Tibial nerve (tissue), 4 donors: ENCODE results near the gene TNFSF13. TPM values are rescaled to one million over a fixed set of nuclear protein-coding genes. Genes with fewer than 3 reads are reported as not detected.

Experiments used
- DNase-seq, 2 donors: peaks; one replicate each; pipeline ENCODE4 v3.0.0-alpha.2; 2019; ENCODE audit warnings: low spot score in 2 of 2
- H3K27ac ChIP-seq, 4 donors: fragments of 200-600 bp; sonication (generic) in 3 of 4; one replicate each; pipeline ENCODE4 v1.5.1; 2017 to 2019; ENCODE audit warnings: mild to moderate bottlenecking in 1 of 4
- H3K27me3 ChIP-seq, 2 donors: fragments of 200-600 bp; sonication (generic) in 1 of 2; one replicate each; pipeline versions ENCODE4 v1.5.1 to v1.6.0; 2017 to 2019
- H3K36me3 ChIP-seq, 3 donors: fragments of 200-600 bp; sonication (generic); one replicate each; pipeline ENCODE4 v1.5.1; 2018 to 2019
- H3K4me1 ChIP-seq, 4 donors: fragments of 200-600 bp; sonication (generic) in 3 of 4; one replicate each; pipeline ENCODE4 v1.5.1; 2017 to 2019
- H3K4me3 ChIP-seq, 4 donors: fragments of 200-600 bp; sonication (generic) in 3 of 4; one replicate each; pipeline ENCODE4 v1.5.1; 2017 to 2019; ENCODE audit warnings: mild to moderate bottlenecking in 1 of 4, moderate library complexity in 1 of 4
- H3K9me3 ChIP-seq, 4 donors: fragments of 200-600 bp; sonication (generic) in 3 of 4; one replicate each; pipeline ENCODE4 v1.5.1; 2017 to 2019
- EP300 ChIP-seq, 2 donors: sonication (generic); formaldehyde crosslinking; IDR thresholded peaks; one replicate each; pipeline ENCODE4 v1.6.1; 2017; ENCODE audit warnings: antibody characterized with exemption in 2 of 2, mild to moderate bottlenecking in 1 of 2
- POLR2A ChIP-seq, 2 donors: fragments of 450-650 bp; IDR thresholded peaks; one replicate each; pipeline ENCODE4 v1.6.1; 2017; ENCODE audit warnings: antibody characterized with exemption in 2 of 2, mild to moderate bottlenecking in 2 of 2, moderate library complexity in 2 of 2
- WGBS, 2 donors: methylation state at CpG; one replicate each; pipeline ENCODE4 v1.1.5; 2018; 5-methylcytosine and 5-hydroxymethylcytosine counted together
- total RNA-seq, 4 donors: library from RNA; depleted of rRNA; stranded (reverse); fragments of >200 nt; gene quantifications; one replicate each; pipeline ENCODE4 v1.1.0, GENCODE V29; 2016
- TF ChIP-seq, protein P1 (sequence below), 5 experiments: fragments of 200-600 bp in 3 of 5; fragments of 450-650 bp in 2 of 5; sonication (generic) in 3 of 5; IDR thresholded peaks; one replicate each; pipeline ENCODE4 v1.5.1; 2016 to 2019; ENCODE audit warnings: antibody characterized with exemption in 5 of 5, mild to moderate bottlenecking in 3 of 5, moderate library complexity in 2 of 5

The TNFSF13 gene
- total RNA-seq, 4 donors from 2014 or later, result 44.7 to 93.3 (median 64.7) TPM

DNA sequence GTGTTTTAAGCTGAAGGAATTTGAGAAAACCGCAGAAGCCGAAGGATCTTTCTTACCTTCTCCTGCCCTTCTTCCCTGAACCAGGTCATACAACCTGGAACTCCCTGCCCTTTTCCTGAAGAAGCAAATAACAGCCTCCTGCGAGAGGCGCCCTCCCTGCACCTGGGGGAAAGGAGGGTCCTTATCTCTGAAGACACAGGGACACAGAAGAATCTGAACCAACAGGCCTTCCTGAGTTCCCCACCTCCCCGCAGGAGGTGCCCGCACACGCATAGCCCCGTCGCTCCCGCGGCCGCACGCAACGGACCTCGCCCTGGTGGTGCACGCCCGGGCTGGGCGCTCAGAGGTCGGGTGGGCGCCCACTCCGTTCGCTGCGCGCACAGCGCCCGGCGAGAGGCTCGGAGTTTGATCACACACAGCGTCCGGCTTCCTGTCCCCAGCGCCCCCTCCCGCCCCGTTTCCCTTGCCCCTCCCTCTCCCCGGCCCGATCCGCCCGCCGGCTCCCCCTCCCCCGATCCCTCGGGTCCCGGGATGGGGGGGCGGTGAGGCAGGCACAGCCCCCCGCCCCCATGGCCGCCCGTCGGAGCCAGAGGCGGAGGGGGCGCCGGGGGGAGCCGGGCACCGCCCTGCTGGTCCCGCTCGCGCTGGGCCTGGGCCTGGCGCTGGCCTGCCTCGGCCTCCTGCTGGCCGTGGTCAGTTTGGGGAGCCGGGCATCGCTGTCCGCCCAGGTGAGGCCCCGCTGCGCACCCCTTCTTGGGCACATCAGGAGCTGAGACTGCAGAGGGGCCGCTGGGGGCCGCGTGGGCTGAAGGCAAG is 9.8 kb upstream of the TNFSF13 start, which contains the start of gene TNFSF12:
TSS of gene TNFSF12 (plus strand) at position 474 of the 816 bp plus-strand sequence. CDS start at position 570, 96 bp downstream.
- no peak for TF ChIP-seq EP300 (IDR thresholded peaks at IDR 0.05)
- TF ChIP-seq, protein P1, sequence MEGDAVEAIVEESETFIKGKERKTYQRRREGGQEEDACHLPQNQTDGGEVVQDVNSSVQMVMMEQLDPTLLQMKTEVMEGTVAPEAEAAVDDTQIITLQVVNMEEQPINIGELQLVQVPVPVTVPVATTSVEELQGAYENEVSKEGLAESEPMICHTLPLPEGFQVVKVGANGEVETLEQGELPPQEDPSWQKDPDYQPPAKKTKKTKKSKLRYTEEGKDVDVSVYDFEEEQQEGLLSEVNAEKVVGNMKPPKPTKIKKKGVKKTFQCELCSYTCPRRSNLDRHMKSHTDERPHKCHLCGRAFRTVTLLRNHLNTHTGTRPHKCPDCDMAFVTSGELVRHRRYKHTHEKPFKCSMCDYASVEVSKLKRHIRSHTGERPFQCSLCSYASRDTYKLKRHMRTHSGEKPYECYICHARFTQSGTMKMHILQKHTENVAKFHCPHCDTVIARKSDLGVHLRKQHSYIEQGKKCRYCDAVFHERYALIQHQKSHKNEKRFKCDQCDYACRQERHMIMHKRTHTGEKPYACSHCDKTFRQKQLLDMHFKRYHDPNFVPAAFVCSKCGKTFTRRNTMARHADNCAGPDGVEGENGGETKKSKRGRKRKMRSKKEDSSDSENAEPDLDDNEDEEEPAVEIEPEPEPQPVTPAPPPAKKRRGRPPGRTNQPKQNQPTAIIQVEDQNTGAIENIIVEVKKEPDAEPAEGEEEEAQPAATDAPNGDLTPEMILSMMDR (IDR thresholded peaks at IDR 0.05), result peak in 2 of 5 experiments; percentile 41 to 67
- Histone ChIP-seq H3K4me3 (peak within 1 kb of the TSS; percentile 61 to 74 (median 71)), H3K27ac (peak within 1 kb of the TSS; percentile 74 to 94 (median 91)), H3K4me1 (peaks cover 0 to 47% (median 9%) of the 10 kb centered on the region in 4 donors), H3K27me3 (no peaks in the 10 kb centered on the region), H3K36me3 (peaks cover 0 to 22% (median 0%) of the 10 kb centered on the region in 3 donors), H3K9me3 (no peaks in the 10 kb centered on the region)
- 1 to 2% methylated on average over 22 to 47 of the region's 65 CpGs for WGBS, 2 donors
- DNase-seq, result peak; percentile 61 to 63

DNA sequence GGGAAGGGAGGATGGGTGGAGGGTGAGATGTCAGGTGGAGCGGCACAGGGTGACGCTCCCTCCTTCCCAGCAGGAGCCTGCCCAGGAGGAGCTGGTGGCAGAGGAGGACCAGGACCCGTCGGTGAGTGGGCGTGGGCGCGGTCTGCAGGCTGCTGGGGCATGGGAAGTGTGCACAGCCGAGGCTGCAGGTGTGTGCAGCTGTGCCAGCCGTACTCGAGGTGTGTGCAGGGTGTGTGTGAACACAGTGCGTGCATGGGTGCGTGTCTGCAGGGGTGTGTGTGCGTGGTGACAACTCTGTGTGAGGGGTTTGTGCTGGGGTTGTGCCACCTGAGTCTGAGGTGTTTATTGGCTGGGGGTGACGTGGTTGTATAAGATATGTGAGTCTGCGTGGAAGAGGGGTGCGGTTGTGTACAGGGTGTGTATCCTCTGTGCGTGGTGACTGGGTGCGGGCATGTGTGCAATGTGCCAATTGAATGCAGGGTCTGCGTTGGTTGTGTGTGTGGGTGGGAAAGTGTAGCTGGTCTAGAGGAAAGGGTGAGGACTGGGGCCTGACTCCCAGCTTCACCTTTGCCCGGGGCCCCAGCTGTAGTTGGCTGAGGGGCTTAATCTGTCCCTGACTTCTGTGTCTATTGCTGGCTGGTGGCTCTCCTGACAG is 9.0 kb upstream of the TNFSF13 start:
- DNase-seq, result peak in 1 of 2 donors; percentile 21
- Histone ChIP-seq H3K4me3 (peak overlapping the region; percentile 61 to 74 (median 71)), H3K4me1 (peaks cover 0 to 41% (median 9%) of the 10 kb centered on the region in 4 donors), H3K9me3 (no peaks in the 10 kb centered on the region), H3K27me3 (no peaks in the 10 kb centered on the region), H3K36me3 (peaks cover 0 to 24% (median 0%) of the 10 kb centered on the region in 3 donors), H3K27ac (peak overlapping the region; percentile 74 to 94 (median 91))
- TF ChIP-seq, protein P1 (IDR thresholded peaks at IDR 0.05), result peak in 1 of 5 experiments; percentile 2
- TF ChIP-seq POLR2A (IDR thresholded peaks at IDR 0.05), result no peak
- 11 to 13% methylated on average over 20 of the region's 20 CpGs for WGBS, 2 donors

DNA sequence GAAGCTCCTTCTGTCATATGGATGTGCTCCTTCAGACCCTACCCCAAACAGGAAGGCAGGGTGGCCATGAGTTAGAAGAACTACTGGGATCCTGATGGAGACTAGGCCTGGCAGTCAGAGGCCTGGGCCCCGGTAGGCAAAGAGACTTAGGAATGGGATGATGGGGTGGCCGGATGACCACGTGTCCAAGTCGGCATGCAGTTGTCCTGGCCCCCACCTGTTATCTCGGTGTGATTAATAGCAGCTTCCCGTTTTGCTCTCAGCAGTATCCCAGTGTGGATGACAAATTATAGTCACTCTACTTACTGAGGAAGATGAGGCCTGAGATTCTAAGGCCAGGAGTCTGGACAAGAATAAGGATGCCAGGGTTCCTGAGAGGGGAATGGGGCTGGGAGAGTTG is 8.2 kb upstream of the TNFSF13 start:
- H3K4me1 ChIP-seq, result peaks cover 0 to 34% (median 9%) of the 10 kb centered on the region in 4 donors
- TF ChIP-seq, protein P1 (IDR thresholded peaks at IDR 0.05), result no peak
- no peak for TF ChIP-seq EP300 (IDR thresholded peaks at IDR 0.05)
- H3K36me3 ChIP-seq, result peaks cover 0 to 24% (median 0%) of the 10 kb centered on the region in 3 donors
- no peak for DNase-seq
- no peaks in the 10 kb centered on the region for H3K9me3 ChIP-seq
- peak overlapping the region; percentile 74 to 94 (median 91) for H3K27ac ChIP-seq
- no peaks in the 10 kb centered on the region for H3K27me3 ChIP-seq
- peak overlapping the region in 1 of 4 donors; percentile 70 for H3K4me3 ChIP-seq
- 65 to 76% methylated on average over 6 of the region's 6 CpGs for WGBS, 2 donors

DNA sequence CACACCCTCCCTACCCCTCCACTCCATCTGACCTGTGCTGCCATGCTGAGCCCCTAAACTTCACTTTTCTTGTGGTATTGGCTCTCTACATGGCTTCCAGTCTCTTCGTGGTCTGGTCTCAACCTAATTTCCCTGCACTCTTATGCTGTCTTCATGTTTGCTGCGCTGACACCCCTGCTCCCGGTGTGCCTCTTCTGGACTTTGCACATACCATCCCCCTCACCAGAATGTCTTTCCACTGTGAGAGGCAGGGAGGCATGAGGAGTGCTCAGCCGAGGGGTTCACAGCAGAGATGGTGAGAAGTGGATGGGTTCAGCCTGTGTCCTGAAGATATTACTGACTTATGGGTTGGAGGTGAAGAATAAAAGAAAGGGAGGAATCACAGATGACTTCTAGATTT is 7.2 kb upstream of the TNFSF13 start:
- DNase-seq, result no peak
- Histone ChIP-seq H3K9me3 (no peaks in the 10 kb centered on the region), H3K27ac (peak overlapping the region in 2 of 4 donors; percentile 4 to 94), H3K27me3 (no peaks in the 10 kb centered on the region), H3K4me1 (peaks cover 0 to 36% (median 9%) of the 10 kb centered on the region in 4 donors), H3K4me3 (no peak overlapping the region), H3K36me3 (peaks cover 0 to 24% (median 0%) of the 10 kb centered on the region in 3 donors)
- no peak for TF ChIP-seq EP300 (IDR thresholded peaks at IDR 0.05)
- TF ChIP-seq, protein P1 (IDR thresholded peaks at IDR 0.05), result no peak
- TF ChIP-seq POLR2A (IDR thresholded peaks at IDR 0.05), result no peak
- WGBS, 2 donors, result 83 to 86% methylated on average over 4 of the region's 4 CpGs
